Tibial artery (tissue), 4 donors: ENCODE measurements around the gene SLC47A1.

Experiments
- DNase-seq, 2 donors: peaks; one replicate each; pipeline ENCODE4 v3.0.0-alpha.2; 2019
- H3K27ac ChIP-seq, 2 donors: fragments of 200-600 bp; sonication (generic) in 1 of 2; 1 replicate in 1 of 2; 2 replicates in 1 of 2; pipeline ENCODE4 v1.5.1; 2018 to 2019; ENCODE audit warnings: mild to moderate bottlenecking in 1 of 2
- H3K27me3 ChIP-seq, 2 donors: fragments of 200-600 bp; sonication (generic) in 1 of 2; one replicate each; pipeline versions ENCODE4 v1.5.1 to v1.6.0; 2016 to 2019
- H3K36me3 ChIP-seq, 3 donors: fragments of 200-600 bp; sonication (generic) in 2 of 3; one replicate each; pipeline ENCODE4 v1.5.1; 2016 to 2019; ENCODE audit warnings: mild to moderate bottlenecking in 2 of 3
- H3K4me1 ChIP-seq, 4 donors: fragments of 200-600 bp; sonication (generic) in 2 of 4; 1 replicate in 3 of 4; 2 replicates in 1 of 4; pipeline ENCODE4 v1.5.1; 2016 to 2019
- H3K4me3 ChIP-seq, 2 donors: fragments of 200-600 bp; sonication (generic) in 1 of 2; 1 replicate in 1 of 2; 2 replicates in 1 of 2; pipeline ENCODE4 v1.5.1; 2018 to 2019; ENCODE audit warnings: mild to moderate bottlenecking in 2 of 2
- H3K9me3 ChIP-seq, 3 donors: fragments of 200-600 bp; sonication (generic) in 1 of 3; one replicate each; pipeline ENCODE4 v1.5.1; 2016 to 2019
- intact Hi-C: fragments of 100-400 bp; cut with DNase I; formaldehyde crosslinking; loops from one replicate; pipeline ENCODE4 v1.15.0; 2023; ENCODE audit warnings: low total_unique reads
- TF ChIP-seq, protein P1 (sequence below), 2 experiments: fragments of 200-600 bp in 1 of 2; fragments of 450-650 bp in 1 of 2; IDR thresholded peaks; one replicate each; pipeline ENCODE4 v1.5.1; 2017 to 2019; ENCODE audit warnings: antibody characterized with exemption in 2 of 2, mild to moderate bottlenecking in 1 of 2, moderate library complexity in 1 of 2

SLC47A1 gene

DNA sequence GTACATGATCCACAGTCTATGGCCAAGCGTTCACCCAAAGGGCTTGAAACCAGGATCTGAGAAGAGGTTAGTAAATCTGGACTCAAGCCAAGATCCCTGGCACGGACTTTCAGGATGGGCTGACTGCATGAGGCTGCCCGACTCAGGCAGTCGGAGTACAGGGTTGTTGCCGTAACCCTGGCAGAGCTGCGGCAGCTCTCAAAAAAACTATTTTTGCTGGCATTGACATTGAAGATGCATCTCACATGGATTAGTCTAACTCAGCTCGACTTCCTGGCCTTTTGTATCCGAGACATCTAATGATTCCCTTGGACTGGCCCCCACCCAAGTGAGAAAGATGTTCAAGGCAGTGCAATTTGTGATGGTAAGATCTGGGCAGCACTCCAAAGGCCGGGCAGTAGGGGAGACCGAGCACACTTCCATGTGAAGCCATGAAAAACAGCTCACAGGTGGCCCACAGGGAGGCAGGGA, 6.2 kb downstream of the SLC47A1 start:
- TF ChIP-seq, protein P1, sequence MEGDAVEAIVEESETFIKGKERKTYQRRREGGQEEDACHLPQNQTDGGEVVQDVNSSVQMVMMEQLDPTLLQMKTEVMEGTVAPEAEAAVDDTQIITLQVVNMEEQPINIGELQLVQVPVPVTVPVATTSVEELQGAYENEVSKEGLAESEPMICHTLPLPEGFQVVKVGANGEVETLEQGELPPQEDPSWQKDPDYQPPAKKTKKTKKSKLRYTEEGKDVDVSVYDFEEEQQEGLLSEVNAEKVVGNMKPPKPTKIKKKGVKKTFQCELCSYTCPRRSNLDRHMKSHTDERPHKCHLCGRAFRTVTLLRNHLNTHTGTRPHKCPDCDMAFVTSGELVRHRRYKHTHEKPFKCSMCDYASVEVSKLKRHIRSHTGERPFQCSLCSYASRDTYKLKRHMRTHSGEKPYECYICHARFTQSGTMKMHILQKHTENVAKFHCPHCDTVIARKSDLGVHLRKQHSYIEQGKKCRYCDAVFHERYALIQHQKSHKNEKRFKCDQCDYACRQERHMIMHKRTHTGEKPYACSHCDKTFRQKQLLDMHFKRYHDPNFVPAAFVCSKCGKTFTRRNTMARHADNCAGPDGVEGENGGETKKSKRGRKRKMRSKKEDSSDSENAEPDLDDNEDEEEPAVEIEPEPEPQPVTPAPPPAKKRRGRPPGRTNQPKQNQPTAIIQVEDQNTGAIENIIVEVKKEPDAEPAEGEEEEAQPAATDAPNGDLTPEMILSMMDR (IDR thresholded peaks at IDR 0.05) = no peak
- Histone ChIP-seq H3K9me3 (no peaks in the 10 kb centered on the region), H3K27me3 (no peaks in the 10 kb centered on the region), H3K27ac (no peak overlapping the region), H3K4me3 (no peak overlapping the region), H3K36me3 (no peaks in the 10 kb centered on the region), H3K4me1 (no peaks in the 10 kb centered on the region)
- DNase-seq = no peak
- intact Hi-C loops = no loop called here

DNA sequence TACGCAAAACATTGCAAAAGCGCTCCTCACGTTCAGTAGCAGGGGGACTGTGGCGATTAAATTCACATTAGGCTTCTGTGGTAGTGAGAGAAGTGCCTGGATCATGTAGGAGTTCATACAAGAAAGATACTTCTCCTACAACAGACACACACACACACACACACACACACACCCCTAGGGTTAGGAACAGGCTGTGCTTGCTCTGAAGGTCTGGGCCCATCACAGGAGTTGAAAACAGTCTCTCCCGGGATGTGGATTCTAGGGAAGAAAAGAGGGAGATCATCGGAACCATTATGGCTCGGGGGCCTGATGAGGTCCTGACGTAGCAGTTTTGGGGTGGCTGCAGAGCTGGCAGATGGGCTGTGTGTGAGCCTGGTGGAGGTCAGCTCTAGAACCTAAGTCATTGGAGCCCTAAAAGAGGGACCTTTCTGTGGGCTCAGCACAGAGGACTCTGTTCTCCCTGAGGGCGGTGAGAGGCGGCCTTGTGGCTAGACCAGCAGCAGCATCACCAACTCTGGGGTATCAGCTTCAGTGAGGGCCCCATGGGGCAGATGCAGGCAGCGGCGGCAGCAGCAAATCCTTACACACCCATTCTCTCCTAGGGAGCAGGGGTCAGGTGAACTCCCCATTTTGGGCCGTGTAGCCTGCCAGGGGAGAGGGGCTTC, 7.2 kb downstream of the SLC47A1 start:
- no peak overlapping the region for H3K4me3 ChIP-seq
- no peak for DNase-seq
- no peak overlapping the region for H3K27ac ChIP-seq
- intact Hi-C loops = no loop called here
- TF ChIP-seq, protein P1 (IDR thresholded peaks at IDR 0.05) = no peak
- H3K9me3 ChIP-seq = no peaks in the 10 kb centered on the region
- peaks cover 0 to under 1% (median 0%) of the 10 kb centered on the region in 4 donors for H3K4me1 ChIP-seq
- H3K36me3 ChIP-seq = no peaks in the 10 kb centered on the region
- H3K27me3 ChIP-seq = no peaks in the 10 kb centered on the region

DNA sequence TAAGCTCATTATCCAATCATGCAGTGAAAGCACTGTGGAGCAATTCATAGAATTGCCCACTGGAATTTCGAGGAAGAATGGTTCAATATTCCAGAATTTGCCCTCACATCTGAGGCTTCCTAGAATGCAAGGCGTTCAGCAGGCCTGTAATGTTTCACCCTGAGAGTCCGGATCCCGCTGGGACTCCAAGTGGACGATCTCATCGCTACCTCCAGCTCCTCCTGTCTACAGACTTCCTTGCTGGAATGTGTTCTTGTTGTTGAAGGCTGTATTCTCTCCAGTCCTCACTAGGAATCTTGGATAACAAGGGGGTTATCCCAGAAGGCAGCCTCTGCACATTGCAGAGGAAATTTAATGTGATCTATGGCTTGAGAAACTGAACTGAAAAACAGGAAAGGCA, 7.8 kb downstream of the SLC47A1 start:
- TF ChIP-seq, protein P1 (IDR thresholded peaks at IDR 0.05) = no peak
- Histone ChIP-seq H3K9me3 (no peaks in the 10 kb centered on the region), H3K36me3 (no peaks in the 10 kb centered on the region), H3K27me3 (no peaks in the 10 kb centered on the region), H3K4me3 (no peak overlapping the region), H3K27ac (no peak overlapping the region), H3K4me1 (peaks cover 0 to 6% (median 0%) of the 10 kb centered on the region in 4 donors)
- intact Hi-C loops = no loop called here
- no peak for DNase-seq

DNA sequence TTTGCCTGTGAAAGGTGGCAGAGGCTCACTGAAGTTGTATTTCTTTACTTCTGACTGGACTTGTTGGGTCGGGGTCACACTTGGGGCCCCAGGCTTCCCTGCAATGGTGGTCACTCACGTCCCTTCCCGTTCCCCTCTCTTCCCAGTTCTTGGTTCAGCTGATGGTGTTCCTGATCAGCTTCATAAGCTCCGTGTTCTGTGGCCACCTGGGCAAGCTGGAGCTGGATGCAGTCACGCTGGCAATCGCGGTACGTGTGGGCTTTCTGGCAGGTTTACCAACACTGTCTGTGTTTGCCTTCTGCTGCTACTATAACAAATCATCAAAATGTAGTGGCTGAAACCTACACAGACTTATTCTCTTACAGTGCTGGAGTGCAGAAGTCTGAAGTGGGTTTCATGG, 8.6 kb downstream of the SLC47A1 start:
- H3K27me3 ChIP-seq = no peaks in the 10 kb centered on the region
- no peak for DNase-seq
- no peak overlapping the region for H3K27ac ChIP-seq
- TF ChIP-seq, protein P1 (IDR thresholded peaks at IDR 0.05) = no peak
- H3K9me3 ChIP-seq = no peaks in the 10 kb centered on the region
- H3K4me1 ChIP-seq = peaks cover 0 to 12% (median 0%) of the 10 kb centered on the region in 4 donors
- no peaks in the 10 kb centered on the region for H3K36me3 ChIP-seq
- intact Hi-C loops = no loop called here
- no peak overlapping the region for H3K4me3 ChIP-seq

DNA sequence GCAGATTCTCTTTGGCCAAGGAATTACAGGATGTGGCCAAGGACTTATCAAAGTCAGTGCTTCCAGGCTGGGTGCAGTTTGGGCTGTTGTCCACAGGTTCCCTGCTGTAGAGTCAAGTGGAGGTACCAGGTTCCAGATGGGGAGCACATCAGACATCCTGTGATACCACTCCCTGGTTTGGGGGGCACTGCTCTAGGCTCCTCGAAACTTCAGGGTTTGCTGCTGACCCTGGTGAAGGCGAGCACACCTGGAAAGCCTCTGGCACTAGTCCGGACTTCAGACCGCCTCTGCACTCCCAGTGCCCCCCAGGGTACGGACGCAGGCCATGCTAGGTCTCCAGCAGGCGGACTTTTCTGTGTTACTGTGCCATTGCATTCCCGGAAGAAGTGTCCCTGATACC, 10.7 kb downstream of the SLC47A1 start:
- no peaks in the 10 kb centered on the region for H3K9me3 ChIP-seq
- no peaks in the 10 kb centered on the region for H3K27me3 ChIP-seq
- no peak overlapping the region for H3K27ac ChIP-seq
- intact Hi-C loops = no loop called here
- no peak for DNase-seq
- H3K36me3 ChIP-seq = no peaks in the 10 kb centered on the region
- TF ChIP-seq, protein P1 (IDR thresholded peaks at IDR 0.05) = no peak
- H3K4me3 ChIP-seq = no peak overlapping the region
- H3K4me1 ChIP-seq = peaks cover 0 to 12% (median 0%) of the 10 kb centered on the region in 4 donors
